ENCODE results near the gene MYO1B.

MYO1B gene

DNA sequence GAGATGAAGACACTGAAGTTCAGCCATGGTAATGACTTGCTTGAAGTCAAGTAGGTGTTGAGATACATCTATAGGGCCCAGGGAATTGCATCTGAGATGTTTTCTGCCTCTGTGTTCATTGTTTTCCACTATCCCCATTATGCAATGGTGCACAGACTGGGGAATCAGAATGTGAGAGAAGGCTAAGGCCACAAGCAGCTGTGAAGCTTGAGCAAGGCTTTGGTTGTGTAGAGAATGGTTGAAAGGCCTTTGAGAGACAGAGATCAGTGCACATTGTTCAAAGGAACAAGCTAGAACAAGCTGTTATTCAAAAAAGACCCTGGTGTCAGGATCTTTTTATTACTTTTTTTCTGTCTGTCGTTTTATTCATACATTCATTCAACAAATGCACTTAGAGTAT lies 82.3 kb downstream of the MYO1B start:
- DNase-seq, result no peak

DNA sequence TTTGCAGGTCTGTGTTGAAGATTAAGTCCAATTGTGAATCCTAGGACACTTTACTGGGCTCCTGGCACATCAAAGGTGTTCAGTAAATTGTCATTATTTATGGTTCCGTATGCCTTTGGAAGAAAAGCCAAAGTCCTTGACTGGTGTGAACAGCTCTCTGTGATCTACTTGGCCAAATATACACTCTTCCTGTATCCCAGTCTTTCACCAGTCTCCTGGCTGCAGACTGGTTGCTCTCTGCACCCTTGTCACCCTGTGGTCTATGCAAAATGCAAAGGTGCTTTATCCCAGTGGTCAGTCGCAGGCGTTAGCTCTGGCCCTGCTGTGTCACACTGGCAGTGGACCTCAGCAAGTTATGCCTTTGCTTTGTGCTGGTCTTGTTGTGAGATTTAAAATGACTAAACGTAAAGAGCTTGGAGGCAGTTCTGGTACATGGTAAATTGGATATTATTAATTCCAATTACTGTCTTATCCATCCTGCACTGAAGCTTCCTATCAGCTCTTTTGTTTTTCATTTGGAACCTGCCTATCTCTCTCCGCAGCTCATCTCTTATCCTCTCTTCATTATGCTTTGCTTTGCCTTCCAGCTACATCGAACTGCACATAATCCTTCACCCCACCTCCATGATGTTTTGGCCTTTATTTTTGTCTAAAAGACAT lies 83.1 kb downstream of the MYO1B start:
- DNase-seq, result no peak

DNA sequence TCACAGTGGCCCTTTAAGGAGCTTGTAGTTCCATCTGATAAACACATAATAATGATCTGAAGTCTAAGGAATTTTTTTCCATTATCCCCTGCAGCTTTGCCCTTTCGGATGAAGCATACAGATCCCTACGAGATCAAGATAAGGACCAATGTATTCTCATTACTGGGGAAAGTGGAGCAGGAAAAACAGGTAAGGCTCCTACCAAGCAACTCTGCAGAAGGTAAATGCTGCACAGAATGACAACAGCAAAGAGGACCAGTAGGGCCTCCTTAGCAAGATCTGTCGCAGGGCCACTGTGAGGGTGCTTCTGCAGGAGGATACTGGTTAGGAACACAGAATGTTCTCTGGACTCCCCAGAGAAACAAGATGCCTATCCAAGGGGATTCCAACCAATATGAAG lies 84.6 kb downstream of the MYO1B start:
- DNase-seq, result no peak

DNA sequence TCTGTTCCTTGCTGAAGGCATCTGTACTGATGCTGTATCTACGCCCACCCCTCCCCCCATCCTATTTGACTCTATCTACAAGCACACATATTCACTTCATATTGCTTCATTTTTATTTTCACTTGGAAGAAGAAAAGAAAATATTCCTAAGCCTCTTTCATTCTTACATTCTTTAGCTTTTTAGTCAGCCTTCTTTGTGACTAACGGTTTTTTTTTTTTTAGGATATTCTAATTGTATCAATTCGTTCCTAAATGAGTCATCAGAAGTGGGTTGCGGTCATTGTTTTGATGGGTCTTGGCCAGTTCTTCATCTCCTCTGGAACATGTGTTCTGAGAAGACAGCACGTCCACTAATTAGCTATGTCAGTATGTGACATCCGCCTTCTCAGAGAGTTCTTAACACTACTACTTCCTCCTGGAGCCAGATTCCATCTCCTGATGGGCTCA lies 88.7 kb downstream of the MYO1B start:
- no peak for DNase-seq

DNA sequence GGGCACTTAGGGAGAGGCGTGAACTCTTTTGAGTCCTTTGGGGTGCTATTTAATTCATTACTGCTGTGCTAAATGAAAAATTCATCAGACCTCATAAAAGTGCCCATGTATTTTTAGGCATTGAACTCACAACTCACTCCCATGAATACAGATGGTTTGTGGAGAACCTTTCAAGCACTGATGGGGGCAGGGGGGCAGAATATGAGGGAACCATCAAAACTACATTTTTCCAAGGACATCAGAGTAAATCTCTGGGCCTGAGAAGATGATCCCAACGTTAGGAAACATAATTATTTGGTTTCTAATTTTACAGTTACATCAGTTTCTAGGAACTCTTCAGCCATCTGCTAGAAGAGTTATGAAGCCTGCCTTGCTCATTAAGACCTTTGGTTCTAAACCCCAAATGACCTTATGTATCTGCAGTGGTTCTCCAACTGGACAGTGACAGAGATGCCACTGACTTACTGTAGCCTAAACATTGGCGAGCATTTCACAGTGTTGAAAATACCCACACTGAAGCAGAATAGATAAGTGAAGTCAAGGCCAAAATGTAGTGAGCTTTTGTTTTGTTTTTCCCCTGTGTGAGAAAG lies 90.8 kb downstream of the MYO1B start:
- no peak for DNase-seq

DNA sequence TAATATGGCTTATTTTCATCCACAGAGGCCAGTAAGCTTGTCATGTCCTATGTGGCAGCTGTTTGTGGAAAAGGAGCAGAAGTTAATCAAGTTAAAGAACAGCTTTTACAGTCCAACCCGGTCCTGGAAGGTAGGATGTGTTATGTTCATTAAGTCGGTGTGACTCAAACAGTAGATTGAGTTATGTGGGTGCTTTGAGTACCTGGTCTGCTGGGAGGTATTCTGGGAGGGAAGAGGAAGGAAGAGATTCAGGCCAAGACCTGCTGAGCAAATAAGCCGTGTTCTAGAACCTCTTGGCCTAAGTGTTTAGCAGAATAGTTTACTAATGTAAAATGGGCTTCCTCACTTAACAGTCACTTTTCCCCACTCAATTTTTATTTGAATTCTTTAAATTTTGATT lies 96.2 kb downstream of the MYO1B start:
- no peak for DNase-seq

DNA sequence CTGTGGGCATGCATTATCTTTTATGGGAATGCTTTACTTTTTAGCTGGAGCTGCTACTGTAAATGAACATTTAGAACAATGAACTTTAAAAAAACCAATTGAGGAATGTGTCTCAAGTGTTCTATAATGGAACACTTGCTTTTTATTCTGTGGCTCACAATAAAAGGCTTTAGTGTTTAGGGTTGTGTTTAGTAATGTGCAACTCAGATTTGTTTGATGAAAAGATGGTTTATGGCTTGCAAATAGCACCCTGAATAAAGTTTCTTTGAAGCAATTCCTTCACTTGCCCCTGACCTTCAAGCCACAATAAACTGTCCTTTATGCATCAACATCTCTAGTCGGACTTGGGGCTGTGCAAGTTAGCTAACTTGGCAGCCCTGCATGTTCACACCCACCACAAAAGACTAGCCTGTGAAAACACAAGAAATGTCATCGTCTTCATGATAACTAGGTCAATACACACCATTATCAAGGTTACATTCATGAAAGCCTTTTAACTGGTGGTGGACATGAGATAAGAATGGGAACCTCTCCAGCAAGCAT lies 98.7 kb downstream of the MYO1B start:
- DNase-seq, result no peak

DNA sequence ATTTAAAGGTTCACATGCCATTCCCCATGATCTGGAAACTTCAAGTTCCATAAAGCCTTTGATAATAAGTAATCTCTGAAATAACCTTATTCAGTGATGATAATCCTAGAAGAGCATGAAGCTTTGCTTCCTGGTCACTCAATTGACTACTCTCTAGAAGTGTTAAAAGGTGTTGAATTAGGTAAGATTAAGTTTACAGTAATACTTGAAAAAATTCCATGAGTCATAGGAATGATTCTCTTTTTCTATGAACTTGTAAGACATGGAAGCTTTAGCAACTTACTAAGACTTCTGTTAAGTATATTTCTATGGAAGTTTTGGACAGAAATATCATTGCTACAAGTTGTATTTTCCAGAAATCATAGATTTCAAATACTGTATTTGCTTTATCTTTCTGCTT lies 100.6 kb downstream of the MYO1B start:
- no peak for DNase-seq

DNA sequence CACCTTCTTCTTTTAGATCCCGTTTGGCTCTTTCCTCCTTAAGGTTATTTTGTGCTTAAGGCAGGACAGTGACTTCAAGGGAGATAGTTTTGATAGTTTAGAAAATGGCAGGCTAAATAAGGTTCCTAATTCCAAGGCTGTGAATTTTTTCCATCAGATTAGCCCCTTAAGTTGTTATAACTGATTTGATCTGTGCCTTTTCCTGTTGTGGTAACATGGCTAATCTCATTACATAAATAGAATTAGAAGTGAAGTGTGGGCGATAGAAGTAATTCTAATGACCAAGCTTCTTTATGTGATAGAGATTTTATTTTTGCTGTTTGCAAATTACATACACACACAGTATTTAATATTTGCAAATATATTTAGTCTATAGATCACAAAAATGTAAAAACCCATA lies 102.0 kb downstream of the MYO1B start:
- DNase-seq, result no peak

DNA sequence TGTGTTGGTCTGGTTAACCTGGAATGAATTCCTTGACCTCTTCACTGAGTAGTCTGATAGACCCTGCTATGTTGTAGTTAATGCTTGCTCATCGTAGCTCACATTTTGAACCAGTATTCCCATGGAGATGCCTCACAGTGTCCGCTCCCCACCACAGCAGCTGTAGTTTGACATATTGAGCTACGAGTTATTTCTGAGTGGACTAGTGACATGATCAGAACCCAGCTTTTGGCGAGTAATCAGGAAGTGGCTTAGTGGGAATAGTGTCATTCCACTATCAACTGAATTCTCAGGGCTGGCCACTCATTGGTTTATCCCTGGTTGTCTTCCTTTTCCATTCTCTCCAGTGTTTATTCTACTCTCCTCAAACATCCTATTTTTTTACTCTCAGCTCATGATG lies 102.7 kb downstream of the MYO1B start:
- no peak for DNase-seq

DNA sequence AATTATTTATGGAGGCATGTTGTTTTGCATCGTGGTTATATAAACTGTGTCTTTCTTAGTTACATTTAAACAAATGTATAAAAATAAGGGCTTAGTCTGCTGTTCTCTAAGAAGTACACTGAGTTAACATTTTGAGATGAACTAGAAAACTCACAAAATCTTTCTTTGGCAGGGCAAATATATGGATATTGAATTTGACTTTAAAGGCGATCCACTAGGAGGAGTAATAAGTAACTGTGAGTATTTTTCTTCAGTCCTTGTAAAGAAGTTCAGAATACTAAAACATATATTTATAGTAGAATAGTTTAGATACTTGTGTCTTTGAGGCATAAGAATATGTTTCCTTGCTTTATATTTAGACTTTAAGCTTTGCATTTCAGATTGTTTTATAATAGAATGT lies 104.8 kb downstream of the MYO1B start:
- DNase-seq, result no peak

DNA sequence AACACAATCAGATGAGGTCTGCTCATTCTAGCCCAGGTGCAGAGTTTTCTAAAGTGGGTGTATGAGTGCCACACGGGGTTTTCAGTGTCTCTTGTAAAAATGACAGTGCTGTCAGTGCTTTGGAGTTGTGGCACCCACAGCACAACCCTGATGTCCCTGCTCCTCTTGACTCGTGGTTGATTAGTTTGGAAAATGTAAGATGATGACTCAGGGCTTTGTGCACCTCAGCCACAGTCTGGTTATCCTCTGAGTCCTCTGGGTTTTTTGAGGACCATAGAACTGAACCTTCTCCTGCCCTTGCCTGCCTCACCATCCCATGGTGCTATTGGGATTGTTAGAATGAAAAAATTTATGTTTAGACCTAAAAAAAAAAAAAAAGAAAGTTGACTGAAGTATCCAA lies 105.6 kb downstream of the MYO1B start:
- no peak for DNase-seq

DNA sequence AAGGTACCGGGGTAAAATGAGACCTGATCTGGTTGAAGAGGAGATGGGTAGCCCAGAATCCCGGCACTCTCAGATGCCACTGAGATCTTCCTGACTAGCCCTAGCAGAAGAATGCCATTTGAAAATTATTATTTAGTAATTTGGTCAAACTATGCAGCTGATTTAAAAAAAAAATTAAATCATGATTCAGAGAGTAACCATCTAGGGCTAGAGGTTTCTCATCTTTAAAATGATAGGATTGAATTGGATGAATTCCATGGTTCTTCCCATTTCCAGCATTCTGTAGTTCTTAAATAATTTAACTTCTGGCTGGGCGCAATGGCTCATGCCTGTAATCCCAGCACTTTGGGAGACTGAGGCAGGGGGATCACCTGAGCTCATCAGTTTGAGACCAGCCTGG lies 106.1 kb downstream of the MYO1B start:
- no peak for DNase-seq

DNA sequence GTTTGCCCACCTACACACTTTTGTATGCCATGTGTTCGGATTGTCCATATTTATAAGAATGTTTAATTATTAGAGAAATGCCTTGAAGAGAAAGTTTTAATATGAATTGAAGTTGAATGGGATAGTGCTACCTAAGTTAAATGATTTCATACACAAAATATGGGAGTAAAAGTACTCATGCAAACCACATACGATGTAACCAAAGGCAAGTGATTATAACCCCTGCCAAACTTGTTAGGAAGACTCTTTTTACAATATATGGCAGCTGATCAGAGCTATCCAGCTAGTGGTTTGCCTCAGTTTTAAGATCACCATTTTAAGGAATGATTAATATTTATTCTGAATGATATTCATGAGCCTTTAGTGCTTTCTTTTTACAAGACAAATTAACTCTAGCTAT lies 106.7 kb downstream of the MYO1B start:
- DNase-seq, result no peak

DNA sequence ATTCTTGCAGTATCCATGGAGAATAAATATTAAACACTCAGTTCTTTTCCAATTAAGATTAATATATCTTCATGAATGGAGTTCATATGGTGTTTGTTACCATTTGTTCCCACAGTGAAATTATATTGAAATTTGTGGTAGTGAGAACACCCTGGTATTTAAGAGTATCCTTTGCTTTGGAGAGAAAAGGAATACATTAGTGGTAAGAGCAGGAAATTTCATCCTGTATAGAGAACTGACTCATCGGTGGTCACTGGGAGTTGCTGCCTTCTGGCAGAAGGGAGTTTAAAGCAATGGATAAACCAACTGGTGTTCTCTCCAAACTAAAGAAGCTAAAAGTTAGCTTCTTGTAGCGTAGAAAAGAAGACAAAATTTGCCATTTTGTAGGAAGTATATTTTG lies 107.3 kb downstream of the MYO1B start:
- no peak for DNase-seq

DNA sequence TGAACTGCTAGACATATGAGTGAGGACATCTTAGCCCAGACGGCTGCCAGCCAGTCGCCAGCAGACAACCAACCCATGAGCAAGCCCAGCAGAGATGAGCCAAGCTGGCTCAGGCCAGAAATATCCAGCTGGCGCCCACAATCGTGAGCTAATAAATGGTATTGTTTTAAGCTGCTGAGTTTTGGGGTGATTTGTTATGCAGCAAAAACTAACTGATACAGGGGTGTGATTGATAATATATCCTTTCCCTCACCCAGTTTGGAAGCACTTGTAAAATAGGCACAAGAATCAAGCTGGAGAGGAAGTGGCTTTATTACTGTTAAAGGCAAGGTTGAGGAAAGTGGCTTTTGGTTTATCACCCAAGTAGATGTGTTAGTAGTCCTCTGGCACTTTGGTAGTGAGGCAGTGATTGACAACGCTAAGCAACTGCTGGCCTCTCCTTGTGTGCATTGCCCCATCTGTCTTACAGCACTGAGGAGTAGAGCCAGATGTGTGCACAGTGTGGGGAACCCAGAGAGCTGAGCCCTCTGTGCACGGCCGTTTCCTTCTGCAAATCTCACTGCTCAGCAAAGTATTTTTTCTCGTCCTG lies 110.1 kb downstream of the MYO1B start:
- no peak for DNase-seq

DNA sequence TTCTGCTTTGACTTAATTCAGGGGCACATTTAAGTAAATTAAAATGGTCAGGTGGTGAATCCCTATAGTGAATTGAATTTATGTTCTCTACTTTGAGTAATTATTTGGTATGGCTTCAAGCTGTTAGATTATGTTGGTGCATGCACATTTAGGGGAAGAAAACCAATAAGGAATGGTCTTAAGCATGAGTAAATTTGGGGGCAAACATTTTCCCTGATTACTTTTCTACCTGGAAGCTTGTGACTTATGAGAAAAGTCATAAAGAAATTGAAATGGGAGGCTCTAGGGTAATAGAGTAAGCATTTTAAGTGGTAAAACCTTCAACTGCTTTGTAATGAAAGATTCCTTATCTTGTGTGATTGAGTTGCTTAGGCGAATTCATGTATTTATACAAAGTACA lies 112.5 kb downstream of the MYO1B start:
- DNase-seq, result no peak

DNA sequence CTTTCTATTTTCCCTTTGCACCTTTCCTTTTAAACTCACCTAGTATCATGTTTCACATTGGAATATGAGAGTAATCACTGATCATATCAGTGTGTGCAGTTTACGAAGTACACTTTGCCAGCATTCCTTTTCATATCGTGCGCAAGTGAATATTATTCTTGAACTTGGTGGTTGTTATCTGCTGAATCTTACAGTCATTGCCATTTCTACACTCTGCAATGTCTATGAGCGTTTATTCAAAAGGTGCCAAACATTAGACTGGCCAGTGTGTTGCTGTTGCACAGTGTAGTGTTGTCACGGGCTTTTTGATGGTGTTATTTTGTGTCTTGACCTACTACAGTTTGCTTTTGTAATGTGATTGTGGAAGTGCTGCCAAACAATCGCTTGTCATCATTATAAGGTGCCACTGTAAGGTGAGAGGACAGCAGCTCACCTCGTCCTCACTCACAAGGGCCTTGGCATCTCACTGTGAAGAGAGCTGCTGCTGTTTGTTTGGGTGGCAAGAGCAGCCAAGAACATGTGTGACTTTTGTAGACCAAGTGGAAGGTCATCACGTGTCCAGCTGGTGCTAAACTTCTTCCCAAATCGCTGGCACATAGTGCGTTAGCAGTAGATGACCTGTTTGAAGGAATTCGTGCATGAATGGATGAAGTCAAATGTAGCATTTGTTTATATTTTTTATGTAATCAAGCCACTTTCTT lies 113.3 kb downstream of the MYO1B start:
- no peak for DNase-seq

DNA sequence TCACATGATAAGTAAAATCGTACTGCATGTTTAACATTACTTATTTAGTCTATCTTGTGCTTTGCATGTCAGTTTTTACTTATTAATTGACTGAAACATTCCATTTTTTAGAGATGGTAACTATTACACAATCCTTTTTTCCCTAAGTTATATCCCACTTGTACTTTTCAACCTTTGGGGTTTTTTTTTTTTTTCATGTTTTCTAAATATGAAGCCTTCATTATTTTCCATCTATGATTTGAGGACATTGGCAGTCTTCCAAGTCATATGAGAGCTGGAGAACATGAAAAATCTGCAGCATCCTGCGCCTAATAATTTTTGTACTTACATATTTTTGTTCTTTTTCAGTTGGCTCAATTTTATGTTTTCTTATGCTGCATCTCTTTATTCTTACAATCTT lies 113.9 kb downstream of the MYO1B start:
- DNase-seq, result no peak

DNA sequence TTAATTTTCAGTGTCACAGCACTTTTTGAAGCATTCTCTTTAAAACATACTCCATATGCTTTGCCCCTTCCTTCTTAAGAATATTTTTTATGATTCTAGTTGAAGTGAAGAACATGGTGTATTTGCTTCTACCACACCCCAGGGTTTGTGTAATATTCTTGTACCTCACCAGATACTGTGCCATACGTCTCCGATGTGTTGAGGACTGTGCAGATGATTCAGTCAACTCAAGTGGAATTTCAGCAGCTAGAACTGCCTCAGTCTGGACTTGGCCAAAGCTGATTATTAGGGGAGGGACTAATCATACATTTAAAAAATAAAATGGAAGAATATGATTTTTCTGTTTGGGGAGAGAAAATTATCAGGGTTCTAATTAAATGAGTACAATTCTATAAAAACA lies 115.7 kb downstream of the MYO1B start:
- no peak for DNase-seq

DNA sequence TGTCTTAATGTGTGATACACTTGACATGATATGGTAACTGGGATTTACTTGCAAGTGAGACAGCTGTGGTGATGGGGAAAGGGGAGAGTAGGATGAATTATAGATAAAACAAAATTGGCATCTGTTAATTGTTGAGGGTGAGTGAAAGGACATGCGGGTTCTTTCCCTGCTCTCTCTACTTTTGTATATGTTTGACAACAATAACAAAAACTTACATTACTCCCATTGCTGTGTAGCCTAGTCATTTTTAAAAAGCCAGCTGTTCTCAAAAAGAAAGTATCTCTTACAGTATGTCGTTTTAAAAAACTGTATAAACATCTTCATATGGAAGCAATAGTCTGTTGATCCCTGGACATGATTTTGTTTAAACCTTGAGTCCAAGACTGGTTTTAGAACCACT lies 117.6 kb downstream of the MYO1B start:
- no peak for DNase-seq

DNA sequence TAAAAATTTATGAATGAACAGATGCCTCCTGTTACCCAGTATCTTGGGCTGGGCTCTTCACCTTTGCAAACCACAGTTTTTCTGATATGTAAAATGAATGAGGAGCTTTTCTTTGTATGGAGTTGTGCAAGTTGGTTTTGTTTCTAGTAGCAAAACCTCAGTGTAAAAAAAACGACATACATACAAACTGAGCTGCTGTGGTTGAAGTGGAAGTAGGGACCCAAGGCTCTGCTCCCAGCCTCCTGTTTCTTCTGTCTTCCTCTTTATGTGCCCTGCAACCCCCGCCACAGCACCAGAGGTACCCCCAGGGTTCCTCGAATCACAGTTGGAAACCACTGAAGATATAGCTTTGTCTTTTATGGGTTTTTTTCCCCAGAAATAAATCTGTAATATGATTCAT lies 118.1 kb downstream of the MYO1B start:
- no peak for DNase-seq

DNA sequence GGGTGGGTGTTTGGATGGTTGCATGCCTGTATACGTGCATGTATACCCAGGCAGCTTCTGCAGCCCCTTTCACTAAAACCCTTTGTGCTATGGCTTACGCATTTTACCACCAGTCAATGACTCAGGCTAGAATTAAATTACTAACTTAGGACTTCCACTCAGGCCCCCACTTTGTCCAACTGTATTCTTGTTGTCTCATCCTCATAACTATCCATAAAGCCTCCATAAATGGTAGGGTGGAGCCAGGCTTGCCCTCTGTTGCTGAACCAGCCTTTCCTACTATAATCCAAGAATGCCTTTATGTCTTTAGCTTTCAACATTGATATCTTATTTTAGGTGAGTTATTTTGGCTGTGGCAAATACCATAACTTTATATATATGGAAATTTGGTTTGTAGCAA lies 119.9 kb downstream of the MYO1B start:
- DNase-seq, result no peak

DNA sequence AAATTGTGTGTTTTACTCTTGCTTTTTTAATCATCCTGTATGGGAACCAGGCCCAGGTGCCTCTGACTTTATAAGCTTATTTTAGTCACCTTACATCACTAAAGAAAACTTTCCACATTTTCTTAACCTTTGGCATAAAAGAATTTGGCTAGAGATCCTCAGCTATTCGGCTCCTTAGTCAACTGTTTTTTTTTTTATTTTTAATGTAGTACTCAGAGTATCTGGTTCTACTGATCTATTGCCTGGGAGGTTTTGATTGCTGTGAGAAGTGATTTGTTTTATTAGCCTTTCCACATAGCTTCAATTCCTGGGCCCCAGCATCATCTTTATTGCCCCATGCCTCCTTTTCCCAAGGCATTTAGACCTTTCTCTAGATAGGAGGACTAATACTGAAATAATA lies 121.0 kb downstream of the MYO1B start:
- DNase-seq, result no peak

All from activated effector memory CD4-positive, alpha-beta T cell treated with Interleukin-2 at 50 U/mL for 16 hours (primary cell).